AG04449 (cell line): Measurements from ENCODE around the gene PLEKHH1.

ENCODE experiments used
- CTCF ChIA-PET: fragments of 350-600 bp; formaldehyde crosslinking; extraction: SDS; loops from one replicate; lab custom pipeline; 2021; ENCODE audit warnings: antibody characterized with exemption; lab: Yijun Ruan, JAX
- POLR2A ChIA-PET: fragments of 400-600, 350-600 bp; formaldehyde crosslinking; extraction: SDS; loops from one replicate; lab custom pipeline; 2020; ENCODE audit warnings: antibody characterized with exemption, inconsistent platforms; lab: Yijun Ruan, JAX
- DNase-seq: peaks from one replicate; pipeline ENCODE4 v3.0.0-alpha.2; 2010; ENCODE audit warnings: low read depth, low spot score
- H3K4me3 ChIP-seq: 2 replicates; pipeline ENCODE4 v1.5.1; 2011; ENCODE audit warnings: low read depth, mild to moderate bottlenecking, control low read depth, low read length
- CTCF ChIP-seq: IDR thresholded peaks from one replicate; pipeline ENCODE4 v1.5.1; 2011; ENCODE audit warnings: mild to moderate bottlenecking, moderate library complexity, low read length, control low read depth, inconsistent platforms; ENCODE audit not compliant: insufficient read depth; ENCODE audit errors: missing control alignments

The PLEKHH1 gene

GRCh38 chr14:67516676-67517075, 16.4 kb upstream of the PLEKHH1 start:
- CTCF ChIA-PET = interaction anchor here (1.0 to 2.6 kb wide), 7 partner anchors 10 to 188 kb away, joined by 4 to 23 read pairs (median 5); no protein-coding TSS in a partner anchor
- no peak for TF ChIP-seq CTCF
- no peak for DNase-seq

DNA sequence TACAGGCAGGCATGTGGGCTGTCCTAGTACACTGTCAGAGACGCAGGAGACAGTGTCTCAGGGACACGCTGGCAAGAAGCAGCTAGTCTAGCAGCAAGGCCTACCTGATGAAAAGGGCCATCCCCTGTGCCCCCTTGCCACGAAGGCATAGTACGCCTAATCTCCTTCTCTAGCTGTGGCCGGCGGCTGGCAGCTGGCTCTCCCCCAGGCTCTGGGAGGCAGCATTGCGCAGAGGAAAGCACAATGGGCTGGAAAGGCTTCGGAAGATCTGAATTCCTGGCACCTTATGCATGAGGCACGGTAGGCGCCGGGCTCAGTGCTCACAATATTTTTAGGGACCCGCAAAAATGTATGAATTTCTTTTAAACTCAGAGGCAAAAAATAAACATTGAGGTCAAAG, 16.0 kb upstream of the PLEKHH1 start:
- no peak for TF ChIP-seq CTCF
- POLR2A ChIA-PET = no interaction called here
- DNase-seq = no peak
- no peak overlapping the region for H3K4me3 ChIP-seq
- CTCF ChIA-PET = interaction anchor here (0.6 to 2.6 kb wide), 7 partner anchors 10 to 90 kb away, joined by 3 to 23 read pairs (median 4); no protein-coding TSS in a partner anchor

More at GRCh38 chr14:67516676-67517075, 16.4 kb upstream of the PLEKHH1 start:
- no peak overlapping the region for H3K4me3 ChIP-seq
- POLR2A ChIA-PET = no interaction called here

- H3K4me3 ChIP-seq = no peak overlapping the region
- no peak for TF ChIP-seq CTCF
- CTCF ChIA-PET = interaction anchor here (0.8 to 1.4 kb wide), 2 partner anchors 9 to 12 kb away, joined by 3 read pairs; no protein-coding TSS in a partner anchor
- POLR2A ChIA-PET = no interaction called here
- DNase-seq = no peak
These were observed 13.7 kb upstream of the PLEKHH1 start for GRCh38 chr14:67519406-67519805.

GRCh38 chr14:67520482-67520881, 12.6 kb upstream of the PLEKHH1 start:
- ChIA-PET CTCF (interaction anchor here (1.1 to 1.4 kb wide), 4 partner anchors 12 to 93 kb away, joined by 3 to 5 read pairs (median 4); partner anchors contain the start of genes PIGH and PLEKHH1), POLR2A (no interaction called here)
- no peak for DNase-seq
- no peak for TF ChIP-seq CTCF
- H3K4me3 ChIP-seq = no peak overlapping the region

GRCh38 chr14:67522270-67522669, 10.8 kb upstream of the PLEKHH1 start:
- H3K4me3 ChIP-seq = no peak overlapping the region
- POLR2A ChIA-PET = no interaction called here
- CTCF ChIA-PET = no interaction called here
- no peak for DNase-seq
- TF ChIP-seq CTCF = no peak

- DNase-seq = no peak
- CTCF ChIA-PET = interaction anchor here (1.0 to 5.7 kb wide), 5 partner anchors 19 to 181 kb away, joined by 3 to 80 read pairs (median 5); partner anchors contain the start of gene RDH12
- no peak overlapping the region for H3K4me3 ChIP-seq
- TF ChIP-seq CTCF = no peak
- POLR2A ChIA-PET = no interaction called here
These were observed 9.1 kb upstream of the PLEKHH1 start for GRCh38 chr14:67523764-67524633.
